Measurements from ENCODE around the gene TRIM8.
A peak's percentile ranks its signal among the peaks of the same experiment; 100 is the strongest.

Gene TRIM8

GRCh38 chr10:102616066-102616770 is 28.1 kb upstream of the TRIM8 start:
- DNase-seq (ENCODE audit: low spot score): no peak

- DNase-seq (ENCODE audit: low spot score): no peak
These were observed 27.2 kb upstream of the TRIM8 start for GRCh38 chr10:102617041-102617440.

- DNase-seq (ENCODE audit: low spot score): no peak
These were observed 26.5 kb upstream of the TRIM8 start for GRCh38 chr10:102617816-102618215.

GRCh38 chr10:102619281-102619981 is 24.8 kb upstream of the TRIM8 start:
- no peak for DNase-seq (ENCODE audit: low spot score)

- no peak for DNase-seq (ENCODE audit: low spot score)
These were observed 24.1 kb upstream of the TRIM8 start for GRCh38 chr10:102620138-102620590.

GRCh38 chr10:102620591-102621442 is 23.5 kb upstream of the TRIM8 start:
- no peak for DNase-seq (ENCODE audit: low spot score)

- no peak for DNase-seq (ENCODE audit: low spot score)
These were observed 22.6 kb upstream of the TRIM8 start for GRCh38 chr10:102621443-102622325.

GRCh38 chr10:102624094-102624493 is 20.2 kb upstream of the TRIM8 start:
- DNase-seq (ENCODE audit: low spot score): no peak

- no peak for DNase-seq (ENCODE audit: low spot score)
These were observed 19.3 kb upstream of the TRIM8 start for GRCh38 chr10:102624751-102625645.

- no peak for DNase-seq (ENCODE audit: low spot score)
These were observed 18.1 kb upstream of the TRIM8 start for GRCh38 chr10:102626026-102626685.

GRCh38 chr10:102627291-102627735 is 17.0 kb upstream of the TRIM8 start:
- no peak for DNase-seq (ENCODE audit: low spot score)

GRCh38 chr10:102627736-102628293 is 16.5 kb upstream of the TRIM8 start:
- DNase-seq (ENCODE audit: low spot score): peak; percentile 64

GRCh38 chr10:102628451-102628911 is 15.8 kb upstream of the TRIM8 start:
- DNase-seq (ENCODE audit: low spot score): no peak

GRCh38 chr10:102629661-102630614 is 14.3 kb upstream of the TRIM8 start:
- peak; percentile 82 for DNase-seq (ENCODE audit: low spot score)

- no peak for DNase-seq (ENCODE audit: low spot score)
These were observed 13.6 kb upstream of the TRIM8 start for GRCh38 chr10:102630663-102631062.

- DNase-seq (ENCODE audit: low spot score): no peak
These were observed 12.5 kb upstream of the TRIM8 start for GRCh38 chr10:102631525-102632393.

GRCh38 chr10:102632394-102633111 is 11.7 kb upstream of the TRIM8 start:
- DNase-seq (ENCODE audit: low spot score): no peak
